Fibroblast of the aortic adventitia (primary cell): ENCODE measurements around the gene FGF10. TPM values are rescaled to one million over a fixed set of nuclear protein-coding genes. Genes with fewer than 3 reads are reported as not detected.

ENCODE experiments used
- DNase-seq: peaks from one replicate; pipeline ENCODE4 v3.0.0-alpha.2; 2010; ENCODE audit warnings: low read depth
- H3K4me3 ChIP-seq: 2 replicates; pipeline ENCODE4 v1.5.1; 2011; ENCODE audit warnings: low read depth, mild to moderate bottlenecking, control low read depth, low read length, moderate library complexity
- CTCF ChIP-seq: IDR thresholded peaks from 2 replicates; pipeline ENCODE4 v1.5.1; 2011; ENCODE audit warnings: mild to moderate bottlenecking, low read length, control low read depth, inconsistent platforms; ENCODE audit not compliant: insufficient read depth
- total RNA-seq: library from RNA; depleted of rRNA; stranded (reverse); fragments of >200 nt; gene quantifications from 2 replicates; pipeline ENCODE4 v1.2.3, GENCODE V29; 2012; ENCODE audit warnings: low replicate concordance

The FGF10 gene
- total RNA-seq, 1 donor, result 1.2 TPM

GRCh38 chr5:44257653-44258365 is 131.4 kb downstream of the FGF10 start:
- no peak for TF ChIP-seq CTCF
- DNase-seq, result no peak
- no peak overlapping the region for H3K4me3 ChIP-seq

DNA sequence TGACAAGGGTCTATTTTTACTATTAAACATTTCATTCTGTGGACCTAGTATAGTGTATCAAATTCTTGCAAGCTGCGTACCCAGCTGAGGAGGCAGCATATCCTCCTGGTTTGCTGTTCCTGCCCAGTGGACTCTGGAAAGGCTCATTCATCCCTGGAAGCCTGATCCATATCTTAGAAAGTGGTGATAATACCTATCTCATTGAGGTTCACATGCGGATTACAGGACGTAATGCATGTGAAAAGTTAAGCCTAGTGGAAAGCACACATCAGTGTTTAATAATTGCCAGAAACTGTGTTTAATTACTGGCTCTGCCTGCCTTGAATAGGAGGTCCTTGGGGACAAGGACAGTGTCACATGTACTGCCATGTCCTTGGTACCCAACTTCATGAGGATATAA is 132.0 kb downstream of the FGF10 start:
- no peak overlapping the region for H3K4me3 ChIP-seq
- no peak for TF ChIP-seq CTCF
- no peak for DNase-seq
